ENCODE measurements around the gene ABCC11. TPM values are rescaled to one million over a fixed set of nuclear protein-coding genes. Genes with fewer than 3 reads are reported as not detected.

Gene ABCC11
- total RNA-seq, result 1 to 10 TPM in 1 of 4 donors, under 1 TPM in 3; 0.24 to 1.2 (median 0.58) TPM

- ATAC-seq (ENCODE audit: low FRiP score) (no peak), DNase-seq (ENCODE audit: low spot score) (no peak)
- TF ChIP-seq, protein P1, sequence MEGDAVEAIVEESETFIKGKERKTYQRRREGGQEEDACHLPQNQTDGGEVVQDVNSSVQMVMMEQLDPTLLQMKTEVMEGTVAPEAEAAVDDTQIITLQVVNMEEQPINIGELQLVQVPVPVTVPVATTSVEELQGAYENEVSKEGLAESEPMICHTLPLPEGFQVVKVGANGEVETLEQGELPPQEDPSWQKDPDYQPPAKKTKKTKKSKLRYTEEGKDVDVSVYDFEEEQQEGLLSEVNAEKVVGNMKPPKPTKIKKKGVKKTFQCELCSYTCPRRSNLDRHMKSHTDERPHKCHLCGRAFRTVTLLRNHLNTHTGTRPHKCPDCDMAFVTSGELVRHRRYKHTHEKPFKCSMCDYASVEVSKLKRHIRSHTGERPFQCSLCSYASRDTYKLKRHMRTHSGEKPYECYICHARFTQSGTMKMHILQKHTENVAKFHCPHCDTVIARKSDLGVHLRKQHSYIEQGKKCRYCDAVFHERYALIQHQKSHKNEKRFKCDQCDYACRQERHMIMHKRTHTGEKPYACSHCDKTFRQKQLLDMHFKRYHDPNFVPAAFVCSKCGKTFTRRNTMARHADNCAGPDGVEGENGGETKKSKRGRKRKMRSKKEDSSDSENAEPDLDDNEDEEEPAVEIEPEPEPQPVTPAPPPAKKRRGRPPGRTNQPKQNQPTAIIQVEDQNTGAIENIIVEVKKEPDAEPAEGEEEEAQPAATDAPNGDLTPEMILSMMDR (IDR thresholded peaks at IDR 0.05), result no peak
Observed at GRCh38 chr16:48247311-48247710, at the start of gene ABCC11. ABCC11 (minus strand) TSS chr16:48247539; CDS start chr16:48231921, 15,618 bp downstream.

DNA sequence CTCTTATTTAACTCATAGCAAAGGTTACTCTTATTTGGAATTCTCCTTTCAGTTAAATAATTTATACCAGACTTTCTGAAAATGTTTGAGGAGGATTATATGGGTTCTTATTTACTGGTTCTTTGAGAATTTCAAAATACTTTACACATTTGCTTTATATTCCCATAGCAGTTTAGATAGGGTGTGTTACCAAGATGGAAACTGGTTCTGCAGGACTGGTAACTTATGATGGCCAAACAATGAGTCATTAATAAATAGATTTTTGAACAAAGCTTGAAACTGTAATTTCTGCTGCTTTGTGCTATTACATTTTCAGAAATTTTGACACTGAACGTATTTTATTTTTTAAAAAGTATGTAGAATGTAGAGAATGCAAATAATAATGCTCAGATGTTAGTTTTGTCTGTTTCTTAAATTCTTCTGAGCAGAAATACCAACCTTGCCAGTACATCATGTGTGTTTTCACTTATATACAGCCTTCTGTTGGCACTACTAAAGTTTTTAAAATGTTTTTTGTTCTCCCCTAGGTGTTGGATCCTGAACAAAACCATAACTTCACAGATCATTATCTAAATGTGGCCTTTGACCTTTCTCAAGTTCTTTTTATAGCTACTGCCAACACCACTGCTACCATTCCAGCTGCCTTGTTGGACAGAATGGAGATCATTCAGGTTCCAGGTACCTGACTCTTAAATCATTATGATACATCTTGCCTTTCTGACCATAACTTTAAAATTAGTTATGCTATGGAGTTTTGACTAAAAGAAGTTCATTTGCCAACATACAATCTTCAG, 48.3 kb upstream of the ABCC11 start:
- TF ChIP-seq, protein P1 (IDR thresholded peaks at IDR 0.05), result no peak
- no peak for DNase-seq (ENCODE audit: low spot score)
- ATAC-seq (ENCODE audit: low FRiP score), result no peak

GRCh38 chr16:48294724-48295123, 47.4 kb upstream of the ABCC11 start:
- TF ChIP-seq, protein P1 (IDR thresholded peaks at IDR 0.05), result no peak
- DNase-seq (ENCODE audit: low spot score) (no peak), ATAC-seq (ENCODE audit: low FRiP score) (no peak)

DNA sequence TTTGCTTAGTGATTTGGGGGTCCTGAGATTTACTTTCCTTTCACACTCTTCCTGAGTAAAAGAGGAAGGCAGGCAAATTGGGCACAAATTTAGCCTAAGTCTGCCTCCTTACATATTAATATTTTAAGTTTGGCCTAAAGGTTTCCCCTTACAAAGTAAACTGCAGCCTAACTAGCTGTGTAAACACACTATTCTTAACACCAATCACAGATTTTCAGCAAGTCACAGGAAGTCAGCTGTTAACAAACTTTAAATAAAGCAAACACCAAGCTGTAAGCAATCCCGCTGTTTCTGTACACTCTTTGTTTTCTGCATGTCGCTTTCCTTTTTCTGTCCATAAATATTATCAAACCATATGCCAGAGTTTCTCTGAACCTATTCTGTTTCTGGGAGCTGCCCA, 45.1 kb upstream of the ABCC11 start:
- TF ChIP-seq, protein P1 (IDR thresholded peaks at IDR 0.05), result no peak
- ATAC-seq (ENCODE audit: low FRiP score), result no peak

DNA sequence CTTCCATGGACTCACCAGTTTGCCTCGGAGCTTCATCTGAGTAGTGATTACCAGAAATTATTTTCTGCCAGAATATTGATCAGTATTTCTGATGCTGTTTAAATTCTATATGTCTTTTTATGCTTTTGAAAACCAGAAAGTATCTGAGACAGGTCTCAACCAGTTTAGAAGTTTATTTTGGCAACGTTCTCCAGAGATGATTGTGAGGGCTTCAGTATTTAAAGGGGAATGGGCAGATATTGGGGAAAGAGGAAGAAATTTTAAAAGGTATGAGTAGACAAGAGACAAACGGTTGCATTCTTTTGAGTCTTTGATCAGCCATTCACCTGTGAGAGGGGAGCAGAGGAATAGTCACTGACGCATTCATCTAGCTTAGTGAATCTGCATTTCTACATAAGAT, 44.4 kb upstream of the ABCC11 start:
- DNase-seq (ENCODE audit: low spot score) (no peak), ATAC-seq (ENCODE audit: low FRiP score) (no peak)
- TF ChIP-seq, protein P1 (IDR thresholded peaks at IDR 0.05), result no peak

More for the DNA sequence above, 45.1 kb upstream of the ABCC11 start:
- no peak for DNase-seq (ENCODE audit: low spot score)

DNA sequence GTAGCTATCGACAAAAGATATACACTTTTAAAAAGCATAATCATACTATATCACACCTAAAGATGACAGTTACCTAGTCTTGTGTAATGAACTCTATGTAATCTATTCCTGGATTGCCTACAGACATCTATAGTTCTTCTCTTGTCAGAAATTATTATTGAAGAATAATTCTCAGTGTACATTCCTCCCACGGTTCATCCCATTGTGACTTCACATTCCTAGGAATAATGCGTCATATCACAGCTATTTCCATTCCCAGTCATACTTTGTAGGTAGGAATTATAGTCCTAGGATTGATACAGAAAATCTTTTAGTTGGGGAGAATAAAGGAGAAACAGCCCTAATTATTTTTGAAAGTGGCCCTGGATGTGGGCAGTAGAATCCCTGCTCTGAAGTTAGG, 44.0 kb upstream of the ABCC11 start:
- no peak for ATAC-seq (ENCODE audit: low FRiP score)
- TF ChIP-seq, protein P1 (IDR thresholded peaks at IDR 0.05), result no peak
- DNase-seq (ENCODE audit: low spot score), result no peak

GRCh38 chr16:48287239-48287638, 39.9 kb upstream of the ABCC11 start:
- TF ChIP-seq, protein P1 (IDR thresholded peaks at IDR 0.05), result no peak
- no peak for DNase-seq (ENCODE audit: low spot score)
- no peak for ATAC-seq (ENCODE audit: low FRiP score)

Measured in omental fat pad (tissue), 4 donors.